HG03521 (cell line): ENCODE results near the gene ETS2.
"Not testable (repeated sequence)": the region's sequence is repeated elsewhere in the genome, so short reads cannot be mapped to it uniquely, and the experiment has no call there.

ENCODE experiments used
- ATAC-seq: cut with Tn5 transposase; IDR thresholded peaks from one replicate; pipeline ENCODE4 v1.9.1; 2021; ENCODE audit warnings: mild to moderate bottlenecking, moderate library complexity; ENCODE audit not compliant: unreplicated experiment

ETS2 gene

GRCh38 chr21:38833117-38833516 is 27.4 kb downstream of the ETS2 start:
- ATAC-seq: no peak

GRCh38 chr21:38834725-38835124 is 29.0 kb downstream of the ETS2 start:
- no peak for ATAC-seq

- ATAC-seq: no peak
Observed at GRCh38 chr21:38837806-38838461, 32.2 kb downstream of the ETS2 start.

- no peak for ATAC-seq
Observed at GRCh38 chr21:38838598-38839327, 33.0 kb downstream of the ETS2 start.

- no peak for ATAC-seq
Observed at GRCh38 chr21:38839328-38840286, 33.9 kb downstream of the ETS2 start.

GRCh38 chr21:38840456-38841300 is 34.9 kb downstream of the ETS2 start:
- no peak for ATAC-seq

GRCh38 chr21:38841472-38841871 is 35.7 kb downstream of the ETS2 start:
- no peak for ATAC-seq

- ATAC-seq: no peak
Observed at GRCh38 chr21:38842079-38842478, 36.4 kb downstream of the ETS2 start.

GRCh38 chr21:38843379-38843778 is 37.6 kb downstream of the ETS2 start:
- ATAC-seq: no peak

- no peak for ATAC-seq
Observed at GRCh38 chr21:38843806-38844503, 38.2 kb downstream of the ETS2 start.

- not testable (repeated sequence) for ATAC-seq
Observed at GRCh38 chr21:38845374-38845773, 39.6 kb downstream of the ETS2 start.

- ATAC-seq: no peak
Observed at GRCh38 chr21:38847556-38847955, 41.8 kb downstream of the ETS2 start.

- no peak for ATAC-seq
Observed at GRCh38 chr21:38848187-38848609, 42.5 kb downstream of the ETS2 start.

- ATAC-seq: no peak
Observed at GRCh38 chr21:38849776-38850175, 44.0 kb downstream of the ETS2 start.

GRCh38 chr21:38850277-38850951 is 44.7 kb downstream of the ETS2 start:
- ATAC-seq: no peak

- no peak for ATAC-seq
Observed at GRCh38 chr21:38851101-38851500, 45.4 kb downstream of the ETS2 start.

- ATAC-seq: no peak
Observed at GRCh38 chr21:38852278-38852677, 46.5 kb downstream of the ETS2 start.

GRCh38 chr21:38852708-38853107 is 47.0 kb downstream of the ETS2 start:
- ATAC-seq: no peak

GRCh38 chr21:38853421-38853919 is 47.7 kb downstream of the ETS2 start:
- no peak for ATAC-seq
